HEK293 (cell line): ENCODE results near the gene HLA-A.

Experiments used
- MZF1 ChIP-seq: fragments of 450-650 bp; formaldehyde crosslinking; IDR thresholded peaks from 2 replicates; pipeline ENCODE4 v1.5.1; 2017; ENCODE audit warnings: missing biosample characterization, missing genetic modification characterization, borderline replicate concordance
- ZEB2 ChIP-seq: fragments of 450-650 bp; formaldehyde crosslinking; IDR thresholded peaks from 2 replicates; pipeline ENCODE4 v1.5.1; 2016; ENCODE audit warnings: missing biosample characterization, missing genetic modification characterization
- ZNF140 ChIP-seq: fragments of 450-650 bp; formaldehyde crosslinking; IDR thresholded peaks from 2 replicates; pipeline ENCODE4 v1.5.1; 2016; ENCODE audit warnings: missing biosample characterization, missing genetic modification characterization
- ZNF24 ChIP-seq: fragments of 450-650 bp; formaldehyde crosslinking; IDR thresholded peaks from 2 replicates; pipeline ENCODE4 v1.5.1; 2016; ENCODE audit warnings: missing biosample characterization, missing genetic modification characterization
- ZNF670 ChIP-seq: fragments of 450-650 bp; formaldehyde crosslinking; IDR thresholded peaks from 2 replicates; pipeline ENCODE4 v1.5.1; 2016; ENCODE audit warnings: missing biosample characterization, missing genetic modification characterization, low read depth

DNA sequence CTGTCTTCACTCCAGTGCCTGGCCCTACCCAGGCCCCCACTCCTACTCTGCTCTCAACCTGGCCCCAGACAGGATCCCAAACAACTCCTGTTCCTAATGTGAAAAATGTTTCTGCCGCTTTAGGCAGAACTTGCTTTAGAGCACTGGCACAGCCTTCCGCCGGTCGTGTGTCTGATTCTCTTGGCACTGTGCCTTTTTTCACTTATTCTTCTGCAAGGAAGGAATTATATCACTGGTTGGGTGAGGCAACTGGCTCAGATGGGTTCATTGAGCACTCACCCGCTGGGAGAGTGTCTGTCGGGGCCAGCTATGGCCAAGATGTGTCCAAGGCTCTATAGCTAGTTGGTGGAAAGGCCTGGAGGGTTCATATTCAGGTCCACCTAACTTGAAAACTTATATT is 33.6 kb upstream of the HLA-A start:
- no peak for TF ChIP-seq ZEB2 (tag by site-specific recombination)
- TF ChIP-seq ZNF24 (tag by site-specific recombination) = no peak
- TF ChIP-seq MZF1 = no peak
- TF ChIP-seq ZNF140 (tag by site-specific recombination) = no peak
- TF ChIP-seq ZNF670 (tag by site-specific recombination) = no peak
